ENCODE data around the gene STXBP6.

- peak in 1 of 2 donors; percentile 80 for TF ChIP-seq POLR2A (IDR thresholded peaks at IDR 0.05)
- no peak for TF ChIP-seq CTCF (IDR thresholded peaks at IDR 0.05)
Observed at GRCh38 chr14:25049568-25050268, at the start of gene STXBP6.
